Epithelial cell of proximal tubule (primary cell): Measurements from ENCODE around the gene COX17. TPM values are rescaled to one million over a fixed set of nuclear protein-coding genes. Genes with fewer than 3 reads are reported as not detected.

Experiments used
- DNase-seq: peaks from one replicate; pipeline ENCODE4 v3.0.0-alpha.2; 2011; ENCODE audit warnings: low read depth
- H3K4me3 ChIP-seq: 2 replicates; pipeline ENCODE4 v1.5.1; 2011; ENCODE audit warnings: low read depth, mild to moderate bottlenecking, low read length
- total RNA-seq: library from RNA; depleted of rRNA; stranded (reverse); fragments of >200 nt; gene quantifications from 2 replicates; pipeline ENCODE4 v1.2.3, GENCODE V29; 2015
- TF ChIP-seq, protein P1 (sequence below): conservative IDR thresholded peaks from 2 replicates; pipeline ENCODE4 v1.5.1; 2012; ENCODE audit warnings: low read depth, mild to moderate bottlenecking, low read length

Gene COX17
- total RNA-seq, 1 donor from 2014 or later = 91.1 TPM

DNA sequence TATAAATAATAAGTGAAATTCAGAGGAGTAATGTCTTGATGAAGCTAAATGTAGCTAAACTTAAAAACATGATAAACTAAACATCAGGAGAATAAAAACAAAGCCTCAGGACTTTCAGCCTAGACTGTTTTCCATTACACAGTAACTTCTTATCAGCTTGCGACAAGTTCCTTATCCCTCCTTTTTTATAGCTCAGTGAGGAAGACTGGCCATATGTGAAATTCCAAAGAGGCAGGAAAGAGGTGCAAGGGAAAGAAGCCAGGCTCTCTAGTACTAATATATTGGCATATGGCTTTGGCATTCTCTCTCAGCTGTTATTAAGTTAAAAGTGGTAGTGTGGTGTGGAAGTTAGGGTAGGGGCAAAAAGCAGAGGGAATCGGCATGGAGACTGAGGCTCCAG is 4.4 kb downstream of the COX17 start:
- no peak for DNase-seq
- TF ChIP-seq, protein P1, sequence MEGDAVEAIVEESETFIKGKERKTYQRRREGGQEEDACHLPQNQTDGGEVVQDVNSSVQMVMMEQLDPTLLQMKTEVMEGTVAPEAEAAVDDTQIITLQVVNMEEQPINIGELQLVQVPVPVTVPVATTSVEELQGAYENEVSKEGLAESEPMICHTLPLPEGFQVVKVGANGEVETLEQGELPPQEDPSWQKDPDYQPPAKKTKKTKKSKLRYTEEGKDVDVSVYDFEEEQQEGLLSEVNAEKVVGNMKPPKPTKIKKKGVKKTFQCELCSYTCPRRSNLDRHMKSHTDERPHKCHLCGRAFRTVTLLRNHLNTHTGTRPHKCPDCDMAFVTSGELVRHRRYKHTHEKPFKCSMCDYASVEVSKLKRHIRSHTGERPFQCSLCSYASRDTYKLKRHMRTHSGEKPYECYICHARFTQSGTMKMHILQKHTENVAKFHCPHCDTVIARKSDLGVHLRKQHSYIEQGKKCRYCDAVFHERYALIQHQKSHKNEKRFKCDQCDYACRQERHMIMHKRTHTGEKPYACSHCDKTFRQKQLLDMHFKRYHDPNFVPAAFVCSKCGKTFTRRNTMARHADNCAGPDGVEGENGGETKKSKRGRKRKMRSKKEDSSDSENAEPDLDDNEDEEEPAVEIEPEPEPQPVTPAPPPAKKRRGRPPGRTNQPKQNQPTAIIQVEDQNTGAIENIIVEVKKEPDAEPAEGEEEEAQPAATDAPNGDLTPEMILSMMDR = no peak
- no peak overlapping the region for H3K4me3 ChIP-seq

DNA sequence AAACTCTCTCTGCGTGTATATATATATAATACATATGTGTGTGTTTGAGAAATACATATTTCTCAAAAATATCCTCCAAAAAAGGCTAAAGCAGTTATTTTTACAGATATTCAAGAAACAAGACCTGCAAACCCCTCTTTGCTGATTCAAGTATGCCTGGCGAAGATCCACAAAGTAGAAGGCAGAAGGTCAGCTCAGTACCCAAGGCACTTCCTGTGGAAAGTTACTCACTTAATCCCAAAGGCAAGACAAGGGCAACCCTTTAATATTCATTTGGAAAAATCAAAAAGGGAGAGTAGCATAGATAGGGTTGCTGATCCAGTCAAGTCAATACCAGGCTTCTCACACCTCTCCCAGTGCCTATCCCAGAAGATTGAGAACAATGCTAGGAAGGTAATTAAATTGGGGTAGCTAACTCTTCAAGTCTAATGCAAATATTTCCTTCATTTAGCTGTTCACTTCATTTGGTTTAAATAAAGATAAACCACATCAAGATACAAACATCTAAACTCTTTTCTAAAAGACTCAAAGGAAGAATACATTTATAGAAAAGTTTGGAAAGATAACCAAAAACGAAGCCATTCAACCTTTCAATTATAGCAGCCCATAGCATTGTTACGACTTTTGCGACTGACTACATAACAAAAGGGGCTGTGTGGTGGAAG is 7.2 kb downstream of the COX17 start:
- H3K4me3 ChIP-seq = no peak overlapping the region
- DNase-seq = no peak
- TF ChIP-seq, protein P1 = no peak

DNA sequence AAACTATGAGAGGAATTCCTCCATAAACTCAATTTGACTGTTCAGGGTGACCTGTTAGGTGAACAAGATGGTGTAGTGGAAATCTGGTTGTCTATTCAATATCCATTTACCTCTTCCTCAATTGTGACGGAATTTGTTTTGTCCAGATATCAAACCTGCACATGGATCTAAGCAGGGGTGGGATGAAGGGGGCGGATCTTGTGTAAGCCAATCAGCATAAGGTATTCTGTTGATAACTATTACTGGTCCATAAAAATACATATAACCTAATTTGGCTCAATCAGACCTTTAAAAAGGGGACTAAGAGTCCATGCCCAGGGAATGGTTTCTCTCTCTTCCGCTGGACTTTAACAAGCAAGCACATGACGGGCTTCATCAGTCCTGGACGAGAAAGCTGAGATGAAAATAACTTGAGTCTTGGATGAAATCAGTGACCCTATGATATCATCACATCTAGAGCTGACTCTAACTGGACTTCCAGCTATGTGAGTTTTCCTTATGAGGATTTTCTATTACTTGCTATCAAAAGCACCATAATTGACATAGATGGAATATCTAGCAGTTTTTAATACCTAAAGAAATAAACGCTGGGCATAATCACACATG is 11.1 kb downstream of the COX17 start:
- TF ChIP-seq, protein P1 = no peak
- H3K4me3 ChIP-seq = no peak overlapping the region
- DNase-seq = no peak

DNA sequence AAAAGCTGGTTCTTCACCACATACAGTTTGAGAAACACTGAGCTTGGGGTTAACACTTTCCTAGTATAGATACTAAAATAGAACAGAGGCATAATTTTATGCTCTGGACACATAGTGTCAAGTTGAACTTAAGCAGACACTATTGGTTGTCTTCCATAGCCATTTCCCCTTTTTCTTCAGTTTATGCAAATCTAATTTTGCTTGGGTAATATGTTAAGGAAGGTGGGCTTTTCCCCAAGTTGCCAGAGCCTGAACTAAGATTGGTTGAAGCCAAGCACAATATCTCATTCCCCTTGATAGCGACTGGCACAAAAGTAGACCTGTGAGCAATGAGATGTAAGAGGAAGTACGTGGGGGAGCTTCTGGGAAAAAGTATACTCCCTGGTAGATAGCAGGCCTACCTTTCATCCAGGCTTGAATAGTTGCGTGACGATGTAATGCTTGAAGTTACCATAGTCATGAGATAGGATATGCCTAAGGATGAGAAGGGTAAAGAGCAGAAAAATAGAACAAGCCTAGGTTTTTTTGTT is 12.3 kb downstream of the COX17 start:
- no peak overlapping the region for H3K4me3 ChIP-seq
- no peak for DNase-seq

GRCh38 chr3:119664370-119664769 is 12.8 kb downstream of the COX17 start:
- H3K4me3 ChIP-seq = no peak overlapping the region
- DNase-seq = no peak
- TF ChIP-seq, protein P1 = no peak

More for the DNA sequence above, 12.3 kb downstream of the COX17 start:
- TF ChIP-seq, protein P1 = no peak

GRCh38 chr3:119663885-119664284 is 13.3 kb downstream of the COX17 start:
- TF ChIP-seq, protein P1 = no peak
- DNase-seq = no peak
- no peak overlapping the region for H3K4me3 ChIP-seq
